ENCODE data around the gene PDLIM7. TPM values are rescaled to one million over a fixed set of nuclear protein-coding genes. Genes with fewer than 3 reads are reported as not detected.

The PDLIM7 gene
- total and polyA plus RNA-seq, 2 of the 8 experiments (the other 6 are each of a cell fraction or from before 2014, with no cell fraction given), result 67.3 to 94.2 TPM

GRCh38 chr5:177434942-177435738 is 62.3 kb downstream of the PDLIM7 start (continued):
- TF ChIP-seq JUND (IDR thresholded peaks at IDR 0.05; ENCODE audit: low read length) (no peak), NANOG (IDR thresholded peaks at IDR 0.05; ENCODE audit: insufficient read depth, low read depth, low read length, poor library complexity, severe bottlenecking) (no peak), SIX5 (IDR thresholded peaks at IDR 0.05; ENCODE audit: low read depth, low read length) (no peak), CEBPB (IDR thresholded peaks at IDR 0.05; ENCODE audit: low read depth, low read length) (no peak)

Data from H1 (cell line).